ENCODE results near the gene LRRC34. TPM values are rescaled to one million over a fixed set of nuclear protein-coding genes. Genes with fewer than 3 reads are reported as not detected.

Gene LRRC34
- total and polyA plus RNA-seq, 2 donors (not counting 1 experiment from before 2014, with no cell fraction given), result 2.0 to 2.7 TPM

DNA sequence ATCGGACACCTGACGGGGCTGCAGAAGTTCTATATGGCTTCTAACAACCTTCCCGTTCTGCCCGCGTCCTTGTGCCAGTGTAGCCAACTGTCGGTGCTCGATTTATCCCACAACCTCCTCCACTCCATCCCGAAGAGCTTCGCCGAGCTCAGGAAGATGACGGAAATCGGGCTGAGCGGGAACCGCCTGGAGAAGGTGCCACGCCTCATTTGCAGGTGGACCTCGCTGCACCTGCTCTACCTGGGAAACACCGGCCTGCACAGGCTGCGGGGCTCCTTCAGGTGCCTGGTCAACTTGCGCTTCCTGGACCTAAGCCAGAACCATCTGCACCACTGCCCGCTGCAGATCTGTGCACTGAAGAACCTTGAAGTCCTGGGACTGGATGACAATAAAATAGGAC, 9.8 kb upstream of the LRRC34 start:
- Histone ChIP-seq H3K36me3 (ENCODE audit: control insufficient read depth, insufficient read depth, low read length) (no peaks in the 10 kb centered on the region), H3K4me3 (replicated peaks in 1 of 4; ENCODE audit: control extremely low read depth in 1 of 4, insufficient read depth in 1 of 4, low read depth in 3 of 4, low read length in 4 of 4) (no peak overlapping the region), H2AFZ (ENCODE audit: low read length) (no peak overlapping the region), H3K27ac (ENCODE audit: insufficient read depth, low read length) (no peak overlapping the region), H3K9me3 (ENCODE audit: control insufficient read depth, insufficient read depth, low read depth, low read length) (no peaks in the 10 kb centered on the region), H4K20me1 (ENCODE audit: control insufficient read depth, extremely low read depth, insufficient read depth, low read length) (no peaks in the 10 kb centered on the region), H3K27me3 (ENCODE audit: control insufficient read depth, insufficient read depth, low read length) (no peaks in the 10 kb centered on the region), H3K79me2 (ENCODE audit: control insufficient read depth, insufficient read depth, low read length) (no peaks in the 10 kb centered on the region), H3K4me2 (ENCODE audit: extremely low read depth, insufficient read depth, low read length) (no peak overlapping the region), H3K9ac (ENCODE audit: insufficient read depth, low read length) (no peak overlapping the region), H3K4me1 (ENCODE audit: control insufficient read depth, extremely low read depth, insufficient read depth, low read length) (no peaks in the 10 kb centered on the region)
- TF ChIP-seq, protein P1, sequence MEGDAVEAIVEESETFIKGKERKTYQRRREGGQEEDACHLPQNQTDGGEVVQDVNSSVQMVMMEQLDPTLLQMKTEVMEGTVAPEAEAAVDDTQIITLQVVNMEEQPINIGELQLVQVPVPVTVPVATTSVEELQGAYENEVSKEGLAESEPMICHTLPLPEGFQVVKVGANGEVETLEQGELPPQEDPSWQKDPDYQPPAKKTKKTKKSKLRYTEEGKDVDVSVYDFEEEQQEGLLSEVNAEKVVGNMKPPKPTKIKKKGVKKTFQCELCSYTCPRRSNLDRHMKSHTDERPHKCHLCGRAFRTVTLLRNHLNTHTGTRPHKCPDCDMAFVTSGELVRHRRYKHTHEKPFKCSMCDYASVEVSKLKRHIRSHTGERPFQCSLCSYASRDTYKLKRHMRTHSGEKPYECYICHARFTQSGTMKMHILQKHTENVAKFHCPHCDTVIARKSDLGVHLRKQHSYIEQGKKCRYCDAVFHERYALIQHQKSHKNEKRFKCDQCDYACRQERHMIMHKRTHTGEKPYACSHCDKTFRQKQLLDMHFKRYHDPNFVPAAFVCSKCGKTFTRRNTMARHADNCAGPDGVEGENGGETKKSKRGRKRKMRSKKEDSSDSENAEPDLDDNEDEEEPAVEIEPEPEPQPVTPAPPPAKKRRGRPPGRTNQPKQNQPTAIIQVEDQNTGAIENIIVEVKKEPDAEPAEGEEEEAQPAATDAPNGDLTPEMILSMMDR (conservative IDR thresholded peaks at IDR 0.05 in 1 of 2, IDR thresholded peaks at IDR 0.05 in 1 of 2; ENCODE audit: low read depth in 1 of 2, low read length in 2 of 2), result no peak
- TF ChIP-seq EZH2 (IDR thresholded peaks at IDR 0.05; ENCODE audit: low read length, missing control alignments), result no peak
- no peak for DNase-seq (ENCODE audit: low read depth in 2 of 2)

DNA sequence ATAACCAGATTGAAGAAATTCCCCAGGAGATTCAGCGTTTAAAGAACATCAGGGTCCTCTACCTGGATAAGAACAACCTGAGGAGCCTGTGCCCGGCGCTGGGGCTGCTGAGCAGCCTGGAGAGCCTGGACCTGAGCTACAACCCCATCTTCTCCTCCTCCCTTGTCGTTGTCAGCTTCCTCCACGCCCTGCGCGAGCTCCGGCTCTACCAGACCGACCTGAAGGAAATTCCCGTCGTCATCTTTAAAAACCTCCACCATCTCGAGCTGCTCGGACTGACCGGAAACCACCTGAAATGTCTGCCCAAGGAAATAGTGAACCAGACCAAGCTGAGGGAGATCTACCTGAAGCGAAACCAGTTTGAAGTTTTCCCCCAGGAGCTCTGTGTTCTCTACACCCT, 9.4 kb upstream of the LRRC34 start:
- H3K27ac ChIP-seq (ENCODE audit: insufficient read depth, low read length), result no peak overlapping the region
- no peaks in the 10 kb centered on the region for H4K20me1 ChIP-seq (ENCODE audit: control insufficient read depth, extremely low read depth, insufficient read depth, low read length)
- H2AFZ ChIP-seq (ENCODE audit: low read length), result no peak overlapping the region
- no peaks in the 10 kb centered on the region for H3K79me2 ChIP-seq (ENCODE audit: control insufficient read depth, insufficient read depth, low read length)
- H3K36me3 ChIP-seq (ENCODE audit: control insufficient read depth, insufficient read depth, low read length), result no peaks in the 10 kb centered on the region
- no peak for TF ChIP-seq EZH2 (IDR thresholded peaks at IDR 0.05; ENCODE audit: low read length, missing control alignments)
- TF ChIP-seq, protein P1 (conservative IDR thresholded peaks at IDR 0.05 in 1 of 2, IDR thresholded peaks at IDR 0.05 in 1 of 2; ENCODE audit: low read depth in 1 of 2, low read length in 2 of 2), result no peak
- H3K4me2 ChIP-seq (ENCODE audit: extremely low read depth, insufficient read depth, low read length), result no peak overlapping the region
- H3K9ac ChIP-seq (ENCODE audit: insufficient read depth, low read length), result no peak overlapping the region
- no peaks in the 10 kb centered on the region for H3K27me3 ChIP-seq (ENCODE audit: control insufficient read depth, insufficient read depth, low read length)
- H3K4me1 ChIP-seq (ENCODE audit: control insufficient read depth, extremely low read depth, insufficient read depth, low read length), result no peaks in the 10 kb centered on the region
- no peaks in the 10 kb centered on the region for H3K9me3 ChIP-seq (ENCODE audit: control insufficient read depth, insufficient read depth, low read depth, low read length)
- no peak for DNase-seq (ENCODE audit: low read depth in 2 of 2)
- no peak overlapping the region for H3K4me3 ChIP-seq (replicated peaks in 1 of 4; ENCODE audit: control extremely low read depth in 1 of 4, insufficient read depth in 1 of 4, low read depth in 3 of 4, low read length in 4 of 4)

DNA sequence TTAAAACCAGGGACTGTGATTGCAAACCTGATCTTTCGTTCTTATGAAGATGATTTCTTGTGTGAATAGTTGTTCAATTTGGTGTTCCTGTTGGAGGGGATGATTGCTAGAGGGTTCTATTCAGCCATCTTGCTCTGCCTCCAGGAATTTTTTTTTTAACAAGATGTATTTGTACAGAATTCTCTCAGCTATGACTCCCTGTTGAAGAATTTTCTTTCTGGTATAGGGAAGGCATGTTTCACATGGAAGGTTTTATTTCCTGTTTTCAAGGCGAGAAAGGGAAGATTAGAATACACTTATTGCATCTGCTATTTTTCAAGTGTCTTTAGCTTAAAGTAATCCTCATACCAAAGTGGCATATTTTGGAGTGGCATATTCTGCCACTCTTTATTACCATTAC, 5.6 kb upstream of the LRRC34 start:
- peak in 1 of 2 donors; percentile 58 for DNase-seq (ENCODE audit: low read depth in 2 of 2)
- no peak overlapping the region for H3K4me2 ChIP-seq (ENCODE audit: extremely low read depth, insufficient read depth, low read length)
- no peaks in the 10 kb centered on the region for H3K79me2 ChIP-seq (ENCODE audit: control insufficient read depth, insufficient read depth, low read length)
- no peaks in the 10 kb centered on the region for H4K20me1 ChIP-seq (ENCODE audit: control insufficient read depth, extremely low read depth, insufficient read depth, low read length)
- no peaks in the 10 kb centered on the region for H3K9me3 ChIP-seq (ENCODE audit: control insufficient read depth, insufficient read depth, low read depth, low read length)
- no peak overlapping the region for H3K4me3 ChIP-seq (replicated peaks in 1 of 4; ENCODE audit: control extremely low read depth in 1 of 4, insufficient read depth in 1 of 4, low read depth in 3 of 4, low read length in 4 of 4)
- no peak overlapping the region for H3K27ac ChIP-seq (ENCODE audit: insufficient read depth, low read length)
- no peaks in the 10 kb centered on the region for H3K27me3 ChIP-seq (ENCODE audit: control insufficient read depth, insufficient read depth, low read length)
- H3K36me3 ChIP-seq (ENCODE audit: control insufficient read depth, insufficient read depth, low read length), result no peaks in the 10 kb centered on the region
- H3K4me1 ChIP-seq (ENCODE audit: control insufficient read depth, extremely low read depth, insufficient read depth, low read length), result no peaks in the 10 kb centered on the region
- no peak overlapping the region for H2AFZ ChIP-seq (ENCODE audit: low read length)
- TF ChIP-seq, protein P1 (conservative IDR thresholded peaks at IDR 0.05 in 1 of 2, IDR thresholded peaks at IDR 0.05 in 1 of 2; ENCODE audit: low read depth in 1 of 2, low read length in 2 of 2), result no peak
- no peak for TF ChIP-seq EZH2 (IDR thresholded peaks at IDR 0.05; ENCODE audit: low read length, missing control alignments)
- no peak overlapping the region for H3K9ac ChIP-seq (ENCODE audit: insufficient read depth, low read length)
